GM18499 (cell line): ENCODE data around the gene SPIRE2.
"Not testable (repeated sequence)": the region's sequence is repeated elsewhere in the genome, so short reads cannot be mapped to it uniquely, and the experiment has no call there.

Source experiments
- ATAC-seq: cut with Tn5 transposase; IDR thresholded peaks from one replicate; pipeline ENCODE4 v1.9.1; 2021; ENCODE audit warnings: moderate number of reproducible peaks; ENCODE audit not compliant: insufficient read depth, unreplicated experiment

The SPIRE2 gene

DNA sequence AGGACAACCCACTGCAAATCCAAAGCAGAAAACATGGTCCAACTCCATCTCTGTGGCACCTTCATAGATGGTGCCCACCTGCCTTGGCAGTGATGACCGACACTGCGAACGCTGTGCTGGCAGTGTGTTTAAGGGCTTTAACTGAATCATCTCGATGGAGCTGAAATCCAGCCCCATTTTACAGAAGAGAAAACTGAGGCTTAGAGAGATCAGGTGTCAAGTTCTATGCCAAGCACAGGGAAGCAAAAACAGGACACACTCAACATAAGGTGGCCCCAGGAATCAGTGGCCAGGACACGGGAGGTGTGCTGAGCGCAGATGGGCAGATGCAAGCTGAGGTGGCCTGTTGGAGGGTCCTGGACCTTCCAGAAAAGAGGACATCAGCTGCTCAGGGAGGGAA is 34.5 kb downstream of the SPIRE2 start:
- no peak for ATAC-seq

DNA sequence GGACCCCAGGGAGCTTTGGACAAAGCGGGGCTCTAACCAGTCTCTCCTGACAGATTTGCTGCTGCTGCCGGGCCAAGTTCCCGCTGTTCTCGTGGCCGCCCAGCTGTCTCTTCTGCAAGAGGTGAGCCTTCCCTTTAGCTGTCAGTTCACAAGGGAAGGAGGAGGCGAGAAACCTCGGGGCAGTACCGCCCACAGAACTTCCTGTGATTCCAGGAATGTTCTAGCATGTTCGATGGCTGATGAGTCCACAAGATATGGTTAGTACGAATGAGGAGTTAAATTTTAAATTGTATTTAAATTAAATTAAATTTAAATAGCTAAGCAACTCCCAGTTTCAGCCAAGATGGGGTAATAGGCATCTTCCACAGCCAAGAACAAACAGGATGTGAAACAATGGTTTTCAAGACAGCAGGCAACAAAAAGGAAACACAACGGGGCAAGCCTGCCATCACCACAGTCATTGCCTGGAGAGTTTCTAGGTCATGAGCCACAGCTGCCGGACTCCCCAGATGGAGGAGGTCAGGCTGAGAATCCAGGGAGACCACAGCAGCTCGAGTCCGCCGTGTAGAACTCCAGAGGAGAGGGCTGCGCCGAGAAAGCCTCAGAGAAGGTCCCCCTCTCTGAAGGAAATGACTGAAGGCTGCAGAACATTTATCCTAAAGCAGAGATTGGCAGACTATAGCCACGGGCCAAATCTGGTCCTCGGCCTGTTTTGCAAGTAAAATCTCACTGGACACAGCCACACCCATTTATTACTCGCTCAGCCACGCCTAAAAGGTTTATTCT is 35.7 kb downstream of the SPIRE2 start:
- no peak for ATAC-seq

- ATAC-seq, result no peak
Measured at GRCh38 chr16:89864527-89864820, 36.2 kb downstream of the SPIRE2 start.

- ATAC-seq, result no peak
Measured at GRCh38 chr16:89867918-89868317, 39.6 kb downstream of the SPIRE2 start.

- ATAC-seq, result no peak
Measured at GRCh38 chr16:89869911-89870310, 41.6 kb downstream of the SPIRE2 start.

- no peak for ATAC-seq
Measured at GRCh38 chr16:89870440-89870839, 42.2 kb downstream of the SPIRE2 start.

DNA sequence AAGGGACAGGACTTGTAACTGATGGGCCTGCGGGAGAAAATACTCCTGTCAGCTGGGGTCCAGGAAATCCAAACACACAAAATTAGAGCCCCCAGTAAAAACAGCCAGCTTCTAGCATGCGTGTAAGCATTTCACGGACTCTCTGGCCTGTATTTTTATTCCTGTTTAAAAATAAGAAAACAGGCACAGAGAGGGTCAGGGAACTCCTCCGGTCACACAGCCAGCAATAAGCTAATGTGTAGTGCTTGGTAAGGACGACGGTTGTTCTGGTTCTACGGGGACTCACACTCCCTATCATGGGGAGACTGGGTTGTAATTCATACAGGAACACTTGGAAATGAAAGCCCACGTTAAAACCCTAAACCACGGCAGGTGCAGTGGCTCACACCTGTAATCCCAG is 43.6 kb downstream of the SPIRE2 start:
- ATAC-seq, result no peak

DNA sequence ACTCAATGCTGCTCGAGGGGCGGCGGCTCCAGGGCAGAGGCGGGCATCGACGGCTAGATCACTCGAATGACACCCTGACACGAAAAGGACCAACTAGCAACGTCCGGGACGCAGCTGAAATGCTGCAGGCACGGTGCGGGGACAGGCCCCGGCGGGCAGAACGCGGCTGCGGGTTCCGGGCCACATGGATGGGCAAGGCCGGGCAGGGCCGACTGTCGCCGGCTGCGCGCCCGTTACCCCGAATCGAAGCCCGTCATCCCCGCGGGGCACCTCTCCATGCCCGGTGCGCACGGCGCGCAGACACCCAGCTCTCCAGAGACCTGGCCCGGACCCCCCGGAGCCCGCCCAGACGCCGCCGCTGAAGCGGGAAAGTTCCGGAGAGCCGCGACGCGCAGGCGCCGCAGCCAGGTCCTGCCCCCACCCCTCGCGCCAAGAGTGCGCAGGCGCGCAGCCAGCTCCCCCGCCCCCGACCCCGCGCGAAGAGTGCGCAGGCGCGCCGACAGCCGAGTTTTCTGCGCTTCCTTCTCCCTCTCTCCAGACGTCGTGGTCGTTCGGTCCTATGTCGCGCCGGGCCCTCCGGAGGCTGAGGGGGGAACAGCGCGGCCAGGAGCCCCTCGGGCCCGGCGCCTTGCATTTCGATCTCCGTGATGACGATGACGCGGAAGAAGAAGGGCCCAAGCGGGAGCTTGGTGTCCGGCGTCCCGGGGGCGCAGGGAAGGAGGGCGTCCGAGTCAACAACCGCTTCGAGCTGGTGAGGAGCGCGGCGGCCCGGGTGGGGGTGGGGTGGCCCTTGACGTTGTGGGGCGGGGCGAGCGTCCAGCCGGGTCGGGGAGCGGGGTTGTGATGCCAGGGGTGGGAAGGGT is 45.1 kb downstream of the SPIRE2 start, which contains the start of gene TCF25:
TSS of gene TCF25 (plus strand) at position 484 of the 863 bp plus-strand sequence. CDS start at position 560, 76 bp downstream.
- no peak for ATAC-seq

GRCh38 chr16:89873972-89874689 is 45.9 kb downstream of the SPIRE2 start:
- no peak for ATAC-seq

DNA sequence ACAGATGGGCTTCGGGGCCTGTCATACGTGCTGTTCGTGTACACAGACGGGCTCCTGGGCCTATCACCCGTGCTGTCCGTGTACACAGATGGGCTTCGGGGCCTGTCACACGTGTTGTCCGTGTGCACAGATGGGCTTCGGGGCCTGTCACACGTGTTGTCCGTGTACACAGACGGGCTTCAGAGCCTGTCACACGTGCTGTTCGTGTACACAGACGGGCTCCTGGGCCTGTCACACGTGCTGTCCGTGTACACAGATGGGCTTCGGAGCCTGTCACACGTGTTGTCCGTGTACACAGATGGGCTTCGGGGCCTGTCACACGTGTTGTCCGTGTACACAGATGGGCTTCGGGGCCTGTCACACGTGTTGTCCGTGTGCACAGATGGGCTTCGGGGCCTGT is 50.8 kb downstream of the SPIRE2 start:
- not testable (repeated sequence) for ATAC-seq

DNA sequence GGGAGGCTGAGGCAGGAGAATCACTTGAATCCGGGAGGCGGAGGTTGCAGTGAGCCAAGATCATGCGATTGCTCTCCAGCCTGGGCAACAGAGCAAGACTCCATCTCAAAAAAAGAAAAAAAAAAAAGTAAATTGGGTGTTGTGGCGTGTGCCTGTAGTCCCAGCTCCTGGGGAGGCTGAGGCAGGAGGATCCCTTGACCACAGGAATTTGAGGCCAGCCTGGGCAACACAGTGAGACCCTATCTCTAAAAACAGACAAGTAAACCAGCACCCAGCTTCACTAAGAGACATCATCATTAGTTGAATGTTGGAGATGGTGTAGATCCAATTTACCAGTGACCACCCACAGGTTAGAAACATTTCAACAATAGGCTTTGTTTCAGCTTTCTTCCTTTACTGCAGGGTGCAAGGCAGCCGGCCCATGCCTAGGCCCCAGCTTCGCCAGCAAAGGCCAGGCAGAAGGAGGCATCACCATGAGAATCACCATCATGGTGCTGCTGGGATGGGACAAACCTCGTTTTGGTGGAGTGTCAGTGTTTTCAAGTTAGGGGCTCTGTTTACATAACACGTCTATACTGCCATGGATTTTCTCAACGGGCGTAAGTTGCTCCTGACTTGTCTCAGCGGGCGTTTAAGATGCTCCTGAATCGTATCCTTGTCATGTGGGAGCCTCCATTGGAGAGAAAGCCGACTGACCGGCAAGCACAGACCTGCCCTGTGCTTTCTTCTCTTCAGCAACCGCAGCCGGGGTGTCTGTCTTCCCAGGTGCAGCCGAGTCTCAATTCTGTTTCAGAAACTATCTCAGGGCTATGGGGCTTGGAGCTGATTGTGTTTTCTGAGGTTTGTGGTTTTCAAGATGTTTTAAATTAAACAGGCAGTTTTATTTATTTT is 52.4 kb downstream of the SPIRE2 start:
- ATAC-seq, result no peak

DNA sequence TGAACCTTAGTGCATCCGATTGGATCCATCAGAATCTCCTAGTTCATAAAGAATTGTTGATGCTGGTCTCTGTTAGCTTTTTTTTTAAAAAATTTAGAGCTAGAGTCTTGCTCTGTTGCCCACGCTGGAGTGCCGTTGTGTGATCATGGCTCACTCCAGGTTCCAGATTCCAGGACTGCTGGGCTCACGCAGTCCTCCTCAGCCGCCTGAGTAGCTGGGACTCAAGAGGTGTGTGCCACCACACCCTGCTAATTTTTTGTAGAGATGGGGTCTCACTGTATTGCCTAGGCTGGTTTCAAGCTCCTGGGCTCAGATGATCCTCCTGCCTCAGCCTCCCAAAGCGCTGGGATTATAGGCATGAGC is 53.1 kb downstream of the SPIRE2 start:
- ATAC-seq, result no peak

GRCh38 chr16:89883346-89884040 is 55.2 kb downstream of the SPIRE2 start:
- no peak for ATAC-seq

GRCh38 chr16:89884041-89884421 is 55.8 kb downstream of the SPIRE2 start:
- no peak for ATAC-seq

- ATAC-seq, result no peak
Measured at GRCh38 chr16:89887243-89887642, 59.0 kb downstream of the SPIRE2 start.

- ATAC-seq, result no peak
Measured at GRCh38 chr16:89890200-89890599, 61.9 kb downstream of the SPIRE2 start.

DNA sequence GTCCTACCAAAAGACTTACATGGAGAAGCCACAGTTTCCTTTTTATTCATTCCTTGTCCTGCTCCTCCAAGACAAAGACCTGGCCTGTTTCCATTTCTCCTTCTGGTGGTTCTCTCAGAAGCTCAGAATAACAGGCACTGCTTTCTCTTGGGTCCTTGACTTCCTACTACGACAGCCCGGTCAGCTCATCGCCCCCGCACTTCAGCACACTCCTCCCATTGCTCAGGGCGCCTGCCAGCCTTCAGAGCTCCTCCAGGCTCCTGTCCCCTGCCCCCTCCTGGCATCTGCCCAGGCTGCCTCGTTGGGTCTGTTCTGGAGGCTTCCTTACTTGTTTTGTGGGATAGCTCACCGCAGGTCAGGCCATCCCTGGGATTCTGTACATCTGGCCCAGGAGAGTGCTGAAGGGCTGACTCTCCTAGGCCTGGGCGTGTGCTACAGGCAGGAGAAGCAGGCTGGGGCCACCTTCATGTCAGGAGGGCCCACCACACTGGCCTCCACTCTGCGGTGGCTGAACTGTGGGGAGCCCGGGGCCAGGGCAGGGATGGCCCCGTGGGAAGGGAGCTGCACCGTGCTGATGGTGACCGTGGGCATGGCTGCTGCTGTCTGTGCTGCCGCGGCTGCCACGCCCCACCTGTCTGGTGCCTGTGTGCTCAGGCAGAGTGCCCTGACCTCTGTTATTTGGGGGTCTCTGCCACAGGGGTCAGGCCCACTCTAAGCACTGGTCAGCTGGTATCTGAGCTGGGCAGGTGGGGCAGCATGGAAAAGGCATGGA is 62.8 kb downstream of the SPIRE2 start:
- ATAC-seq, result no peak

DNA sequence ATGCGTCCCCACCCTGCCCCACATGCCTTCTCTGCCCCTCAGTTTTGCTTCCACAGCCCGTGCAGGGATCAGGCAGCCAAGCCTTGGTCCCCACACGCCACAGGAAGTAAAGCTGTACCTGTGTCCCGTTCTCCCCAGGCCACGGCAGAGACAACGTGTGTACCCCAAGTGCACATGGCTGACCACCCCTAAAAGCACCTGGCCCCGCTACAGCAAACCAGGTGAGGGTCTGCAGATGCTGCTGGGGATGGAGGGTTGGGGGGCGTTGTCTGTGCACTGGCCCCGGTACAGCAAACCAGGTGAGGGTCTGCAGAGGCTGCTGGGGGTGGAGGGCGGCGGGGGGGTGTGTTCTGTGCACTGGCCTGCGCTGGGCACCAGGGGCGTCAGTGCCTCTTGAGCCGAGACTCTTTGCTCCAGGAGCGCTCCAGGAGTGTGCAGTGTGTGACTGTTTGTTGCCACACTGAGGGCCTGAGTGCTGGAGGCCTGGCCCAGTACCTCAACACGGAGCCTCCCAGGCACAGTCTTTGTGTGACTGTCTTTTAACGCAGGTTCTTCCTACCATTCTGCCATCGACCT is 63.9 kb downstream of the SPIRE2 start:
- no peak for ATAC-seq
